GM23338 (cell line): ENCODE results near the gene AUH. TPM values are rescaled to one million over a fixed set of nuclear protein-coding genes. Genes with fewer than 3 reads are reported as not detected.

Source experiments
- ATAC-seq: fragments of 200-7000 bp; cut with Tn5 transposase; 3 replicates; pipeline ENCODE4 v1.9.1; 2020
- DNase-seq: peaks from one replicate; pipeline ENCODE4 v3.0.0-alpha.2; 2015; ENCODE audit warnings: low spot score
- H2AFZ ChIP-seq: fragments of 200-600 bp; sonication (generic); 2 replicates; pipeline ENCODE4 v1.8.0; 2016; ENCODE audit warnings: antibody characterized with exemption, mild to moderate bottlenecking, moderate library complexity
- H3F3A ChIP-seq: fragments of 200-600 bp; sonication (generic); replicated peaks from 2 replicates; pipeline ENCODE4 v1.8.0; 2017; ENCODE audit warnings: antibody characterized with exemption, mixed run types, low read depth
- H3K27ac ChIP-seq: fragments of 200-600 bp; sonication (generic); 2 replicates; pipeline ENCODE4 v1.6.1; 2016; ENCODE audit warnings: low read depth
- H3K27me3 ChIP-seq: fragments of 200-600 bp; sonication (generic); 2 replicates; pipeline ENCODE4 v1.8.0; 2016; ENCODE audit warnings: mild to moderate bottlenecking, mixed run types, moderate library complexity; ENCODE audit not compliant: insufficient read depth
- H3K36me3 ChIP-seq: fragments of 200-600 bp; sonication (generic); 2 replicates; pipeline ENCODE4 v1.8.0; 2016; ENCODE audit warnings: mild to moderate bottlenecking; ENCODE audit not compliant: insufficient read depth
- H3K4me1 ChIP-seq: fragments of 200-600 bp; sonication (generic); 2 replicates; pipeline ENCODE4 v1.8.0; 2016; ENCODE audit warnings: mild to moderate bottlenecking, moderate library complexity; ENCODE audit not compliant: insufficient read depth
- H3K4me2 ChIP-seq: fragments of 200-600 bp; sonication (generic); 2 replicates; pipeline ENCODE4 v1.7.1; 2017; ENCODE audit warnings: mixed run types
- H3K4me3 ChIP-seq: fragments of 200-600 bp; sonication (generic); 2 replicates; pipeline ENCODE4 v1.6.1; 2016; ENCODE audit warnings: mixed run types
- H3K79me2 ChIP-seq: fragments of 200-600 bp; sonication (generic); replicated peaks from 2 replicates; pipeline ENCODE4 v1.8.0; 2017; ENCODE audit warnings: mild to moderate bottlenecking; ENCODE audit not compliant: insufficient read depth
- H3K9me2 ChIP-seq: fragments of 200-600 bp; sonication (generic); 2 replicates; pipeline ENCODE4 v1.8.0; 2017; ENCODE audit not compliant: insufficient read depth
- H4K20me1 ChIP-seq: fragments of 200-600 bp; sonication (generic); replicated peaks from 2 replicates; pipeline ENCODE4 v1.8.0; 2017; ENCODE audit warnings: mild to moderate bottlenecking; ENCODE audit not compliant: insufficient read depth
- H3K27ac Mint-ChIP-seq: 2 replicates; pipeline ENCODE4 v1.8.0; 2020; ENCODE audit warnings: inconsistent platforms, mild to moderate bottlenecking, moderate library complexity, mixed read lengths
- H3K27me3 Mint-ChIP-seq: 3 replicates; pipeline ENCODE4 v1.8.0; 2022; ENCODE audit warnings: low read depth, mild to moderate bottlenecking, moderate library complexity, mixed read lengths, inconsistent platforms; ENCODE audit not compliant: insufficient read depth, poor library complexity
- H3K36me3 Mint-ChIP-seq: 3 replicates; pipeline ENCODE4 v1.8.0; 2021; ENCODE audit warnings: low read depth, mild to moderate bottlenecking, inconsistent platforms, moderate library complexity, mixed read lengths
- H3K4me1 Mint-ChIP-seq: 3 replicates; pipeline ENCODE4 v1.8.0; 2020; ENCODE audit warnings: mild to moderate bottlenecking, inconsistent platforms, mixed read lengths
- H3K4me3 Mint-ChIP-seq: 3 replicates; pipeline ENCODE4 v1.8.0; 2021; ENCODE audit warnings: moderate library complexity, mild to moderate bottlenecking, inconsistent platforms, mixed read lengths
- H3K9me3 Mint-ChIP-seq: 3 replicates; pipeline ENCODE4 v1.8.0; 2020; ENCODE audit warnings: moderate library complexity, mild to moderate bottlenecking, inconsistent platforms, mixed read lengths
- CREB1 ChIP-seq: fragments of 250-450 bp; sonication (Bioruptor Pico); IDR thresholded peaks from 2 replicates; pipeline ENCODE4 v1.5.0; 2020; ENCODE audit warnings: low read depth, mild to moderate bottlenecking, moderate library complexity
- CTCF ChIP-seq, 2 experiments: fragments of 200-600 bp in 1 of 2; sonication (generic) in 1 of 2; conservative IDR thresholded peaks; 2 replicates each; pipeline versions ENCODE4 v1.5.1 to v1.6.1; 2016 to 2017; ENCODE audit warnings: antibody characterized with exemption in 2 of 2, low read depth in 2 of 2, mild to moderate bottlenecking in 2 of 2, moderate library complexity in 1 of 2
- ETS1 ChIP-seq: IDR thresholded peaks from 2 replicates; pipeline ENCODE4 v1.6.1; 2016; ENCODE audit warnings: antibody characterized with exemption
- EZH2 ChIP-seq: fragments of 200-600 bp; sonication (generic); IDR thresholded peaks from one replicate; pipeline ENCODE4 v1.8.0; 2017; ENCODE audit warnings: antibody characterized with exemption, mild to moderate bottlenecking, low read depth; ENCODE audit not compliant: unreplicated experiment
- EZH2phosphoT487 ChIP-seq: fragments of 200-600 bp; sonication (generic); IDR thresholded peaks from one replicate; pipeline ENCODE4 v1.8.1; 2018; ENCODE audit warnings: antibody characterized with exemption; ENCODE audit not compliant: unreplicated experiment
- JUNB ChIP-seq: IDR thresholded peaks from one replicate; pipeline ENCODE4 v1.6.1; 2016; ENCODE audit warnings: antibody characterized with exemption; ENCODE audit not compliant: unreplicated experiment
- NANOG ChIP-seq: IDR thresholded peaks from 2 replicates; pipeline ENCODE4 v1.6.1; 2016; ENCODE audit warnings: antibody characterized with exemption, borderline replicate concordance
- POLR2AphosphoS5 ChIP-seq: IDR thresholded peaks from 2 replicates; pipeline ENCODE4 v1.6.1; 2016; ENCODE audit warnings: antibody characterized with exemption, low read depth
- STAT1 ChIP-seq: IDR thresholded peaks from one replicate; pipeline ENCODE4 v1.6.1; 2016; ENCODE audit warnings: antibody characterized with exemption; ENCODE audit not compliant: unreplicated experiment
- ZNF114 ChIP-seq: fragments of 250-450 bp; sonication (Bioruptor Pico); IDR thresholded peaks from 2 replicates; pipeline ENCODE4 v1.5.0; 2020; ENCODE audit warnings: mild to moderate bottlenecking, moderate library complexity
- ZNF331 ChIP-seq: fragments of 250-450 bp; sonication (Bioruptor Pico); IDR thresholded peaks from 2 replicates; pipeline ENCODE4 v1.5.0; 2020; ENCODE audit warnings: low read depth, mild to moderate bottlenecking, moderate library complexity
- ZNF462 ChIP-seq: fragments of 250-450 bp; sonication (Bioruptor Pico); IDR thresholded peaks from 2 replicates; pipeline ENCODE4 v1.5.0; 2020; ENCODE audit warnings: mild to moderate bottlenecking, moderate library complexity
- polyA plus RNA-seq: library from polyadenylated mRNA; unstranded; fragments of >200 nt; fragmentation: Nextera tagmentation; extraction: Ambion mirVana; gene quantifications from 2 replicates; pipeline ENCODE4 v1.2.1, GENCODE V29; 2016
- total RNA-seq: library from RNA; depleted of rRNA; stranded (reverse); fragments of >200 nt; shearing (Covaris generic); gene quantifications from 2 replicates; pipeline ENCODE4 v1.2.3, GENCODE V29; 2014
- TF ChIP-seq, protein P1 (sequence below): IDR thresholded peaks from one replicate; pipeline ENCODE4 v1.6.1; 2018; ENCODE audit warnings: antibody characterized with exemption; ENCODE audit not compliant: unreplicated experiment

The AUH gene
- total and polyA plus RNA-seq, 2 experiments from 2014 or later: 28.8 to 34.2 TPM

- H3K27me3 Mint-ChIP-seq: no peaks in the 10 kb centered on the region
- H3K4me1 Mint-ChIP-seq: peaks cover 10% of the 10 kb centered on the region
- H3K27ac Mint-ChIP-seq: no peak overlapping the region
- no peak for TF ChIP-seq ZNF114 (CRISPR knock-in tag)
- TF ChIP-seq, protein P1, sequence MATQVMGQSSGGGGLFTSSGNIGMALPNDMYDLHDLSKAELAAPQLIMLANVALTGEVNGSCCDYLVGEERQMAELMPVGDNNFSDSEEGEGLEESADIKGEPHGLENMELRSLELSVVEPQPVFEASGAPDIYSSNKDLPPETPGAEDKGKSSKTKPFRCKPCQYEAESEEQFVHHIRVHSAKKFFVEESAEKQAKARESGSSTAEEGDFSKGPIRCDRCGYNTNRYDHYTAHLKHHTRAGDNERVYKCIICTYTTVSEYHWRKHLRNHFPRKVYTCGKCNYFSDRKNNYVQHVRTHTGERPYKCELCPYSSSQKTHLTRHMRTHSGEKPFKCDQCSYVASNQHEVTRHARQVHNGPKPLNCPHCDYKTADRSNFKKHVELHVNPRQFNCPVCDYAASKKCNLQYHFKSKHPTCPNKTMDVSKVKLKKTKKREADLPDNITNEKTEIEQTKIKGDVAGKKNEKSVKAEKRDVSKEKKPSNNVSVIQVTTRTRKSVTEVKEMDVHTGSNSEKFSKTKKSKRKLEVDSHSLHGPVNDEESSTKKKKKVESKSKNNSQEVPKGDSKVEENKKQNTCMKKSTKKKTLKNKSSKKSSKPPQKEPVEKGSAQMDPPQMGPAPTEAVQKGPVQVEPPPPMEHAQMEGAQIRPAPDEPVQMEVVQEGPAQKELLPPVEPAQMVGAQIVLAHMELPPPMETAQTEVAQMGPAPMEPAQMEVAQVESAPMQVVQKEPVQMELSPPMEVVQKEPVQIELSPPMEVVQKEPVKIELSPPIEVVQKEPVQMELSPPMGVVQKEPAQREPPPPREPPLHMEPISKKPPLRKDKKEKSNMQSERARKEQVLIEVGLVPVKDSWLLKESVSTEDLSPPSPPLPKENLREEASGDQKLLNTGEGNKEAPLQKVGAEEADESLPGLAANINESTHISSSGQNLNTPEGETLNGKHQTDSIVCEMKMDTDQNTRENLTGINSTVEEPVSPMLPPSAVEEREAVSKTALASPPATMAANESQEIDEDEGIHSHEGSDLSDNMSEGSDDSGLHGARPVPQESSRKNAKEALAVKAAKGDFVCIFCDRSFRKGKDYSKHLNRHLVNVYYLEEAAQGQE: no peak
- TF ChIP-seq EZH2phosphoT487: no peak
- TF ChIP-seq CTCF (conservative IDR thresholded peaks at IDR 0.05; ENCODE audit: low read depth in 2 of 2): no peak
- TF ChIP-seq STAT1: no peak
- TF ChIP-seq NANOG: no peak
- TF ChIP-seq POLR2AphosphoS5: no peak
- TF ChIP-seq CREB1 (CRISPR knock-in tag): no peak
- no peak for TF ChIP-seq ZNF331
- TF ChIP-seq ETS1: no peak
- TF ChIP-seq EZH2: no peak
- no peak for TF ChIP-seq ZNF462 (CRISPR knock-in tag)
- TF ChIP-seq JUNB: no peak
- Histone ChIP-seq H3K36me3 (no peaks in the 10 kb centered on the region; the same call in 1 of the 2 replicates), H3K4me1 (peaks cover 12% of the 10 kb centered on the region; the same call in 1 of the 2 replicates), H3K4me3 (no peak overlapping the region), H3K9me2 (no peaks in the 10 kb centered on the region), H3K27me3 (no peaks in the 10 kb centered on the region), H3K27ac (no peak overlapping the region), H3K79me2 (no peaks in the 10 kb centered on the region), H3F3A (no peaks in the 10 kb centered on the region), H2AFZ (no peak overlapping the region), H3K4me2 (no peak overlapping the region), H4K20me1 (no peaks in the 10 kb centered on the region)
- H3K4me3 Mint-ChIP-seq: no peak overlapping the region
- DNase-seq (no peak), ATAC-seq (no peak)
- H3K36me3 Mint-ChIP-seq: peaks cover 16% of the 10 kb centered on the region; the same call in 1 of the 3 replicates
- H3K9me3 Mint-ChIP-seq: peaks cover 6% of the 10 kb centered on the region; the same call in 1 of the 3 replicates
Measured at GRCh38 chr9:91202736-91203283, 158.9 kb downstream of the AUH start.
